Panc1 (cell line): Measurements from ENCODE around the gene NPAS3.

ENCODE experiments used
- POLR2AphosphoS5 ChIP-seq: IDR thresholded peaks from 2 replicates; pipeline ENCODE4 v1.6.1; 2012; ENCODE audit warnings: mild to moderate bottlenecking, low read depth, low read length, moderate library complexity
- SIN3A ChIP-seq: IDR thresholded peaks from 2 replicates; pipeline ENCODE4 v1.6.1; 2012; ENCODE audit warnings: low read depth, mild to moderate bottlenecking, low read length, moderate library complexity, borderline replicate concordance; ENCODE audit not compliant: insufficient read depth
- TCF7L2 ChIP-seq: IDR thresholded peaks from 2 replicates; pipeline ENCODE4 v1.6.1; 2011; ENCODE audit warnings: mild to moderate bottlenecking, low read depth, low read length, inconsistent platforms
- TF ChIP-seq, protein P1 (sequence below): fragments of 450-650 bp; IDR thresholded peaks from 2 replicates; pipeline ENCODE4 v1.5.1; 2017; ENCODE audit warnings: mild to moderate bottlenecking
- TF ChIP-seq, protein P2 (sequence below), 2 experiments: IDR thresholded peaks; 2 replicates each; pipeline ENCODE4 v1.6.1; 2011 to 2012; ENCODE audit warnings: low read depth in 2 of 2, control low read depth in 1 of 2, low read length in 1 of 2, mild to moderate bottlenecking in 1 of 2, moderate library complexity in 1 of 2; ENCODE audit not compliant: insufficient read depth in 1 of 2

DNA sequence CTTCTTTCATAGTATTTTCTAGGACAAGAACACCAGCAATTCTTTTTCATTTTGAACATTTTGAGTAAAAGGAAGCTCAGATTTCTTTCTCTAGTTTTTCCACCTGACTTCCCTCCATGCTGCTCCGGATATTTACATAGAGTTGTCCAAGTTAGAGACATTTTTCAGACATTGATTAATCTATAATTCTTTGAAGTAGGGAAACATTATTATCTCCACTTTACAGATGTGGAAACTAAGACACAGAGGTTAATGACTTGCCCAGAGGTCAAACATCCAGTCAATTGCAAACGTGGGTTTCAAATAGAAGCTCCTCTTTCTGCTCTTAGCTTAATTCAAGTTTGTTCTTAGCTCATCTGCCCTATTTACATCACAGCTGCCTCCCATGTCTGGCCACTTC is 873.9 kb downstream of the NPAS3 start:
- TF ChIP-seq, protein P1, sequence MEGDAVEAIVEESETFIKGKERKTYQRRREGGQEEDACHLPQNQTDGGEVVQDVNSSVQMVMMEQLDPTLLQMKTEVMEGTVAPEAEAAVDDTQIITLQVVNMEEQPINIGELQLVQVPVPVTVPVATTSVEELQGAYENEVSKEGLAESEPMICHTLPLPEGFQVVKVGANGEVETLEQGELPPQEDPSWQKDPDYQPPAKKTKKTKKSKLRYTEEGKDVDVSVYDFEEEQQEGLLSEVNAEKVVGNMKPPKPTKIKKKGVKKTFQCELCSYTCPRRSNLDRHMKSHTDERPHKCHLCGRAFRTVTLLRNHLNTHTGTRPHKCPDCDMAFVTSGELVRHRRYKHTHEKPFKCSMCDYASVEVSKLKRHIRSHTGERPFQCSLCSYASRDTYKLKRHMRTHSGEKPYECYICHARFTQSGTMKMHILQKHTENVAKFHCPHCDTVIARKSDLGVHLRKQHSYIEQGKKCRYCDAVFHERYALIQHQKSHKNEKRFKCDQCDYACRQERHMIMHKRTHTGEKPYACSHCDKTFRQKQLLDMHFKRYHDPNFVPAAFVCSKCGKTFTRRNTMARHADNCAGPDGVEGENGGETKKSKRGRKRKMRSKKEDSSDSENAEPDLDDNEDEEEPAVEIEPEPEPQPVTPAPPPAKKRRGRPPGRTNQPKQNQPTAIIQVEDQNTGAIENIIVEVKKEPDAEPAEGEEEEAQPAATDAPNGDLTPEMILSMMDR = no peak
- TF ChIP-seq POLR2AphosphoS5 = no peak
- no peak for TF ChIP-seq SIN3A
- TF ChIP-seq, protein P2, sequence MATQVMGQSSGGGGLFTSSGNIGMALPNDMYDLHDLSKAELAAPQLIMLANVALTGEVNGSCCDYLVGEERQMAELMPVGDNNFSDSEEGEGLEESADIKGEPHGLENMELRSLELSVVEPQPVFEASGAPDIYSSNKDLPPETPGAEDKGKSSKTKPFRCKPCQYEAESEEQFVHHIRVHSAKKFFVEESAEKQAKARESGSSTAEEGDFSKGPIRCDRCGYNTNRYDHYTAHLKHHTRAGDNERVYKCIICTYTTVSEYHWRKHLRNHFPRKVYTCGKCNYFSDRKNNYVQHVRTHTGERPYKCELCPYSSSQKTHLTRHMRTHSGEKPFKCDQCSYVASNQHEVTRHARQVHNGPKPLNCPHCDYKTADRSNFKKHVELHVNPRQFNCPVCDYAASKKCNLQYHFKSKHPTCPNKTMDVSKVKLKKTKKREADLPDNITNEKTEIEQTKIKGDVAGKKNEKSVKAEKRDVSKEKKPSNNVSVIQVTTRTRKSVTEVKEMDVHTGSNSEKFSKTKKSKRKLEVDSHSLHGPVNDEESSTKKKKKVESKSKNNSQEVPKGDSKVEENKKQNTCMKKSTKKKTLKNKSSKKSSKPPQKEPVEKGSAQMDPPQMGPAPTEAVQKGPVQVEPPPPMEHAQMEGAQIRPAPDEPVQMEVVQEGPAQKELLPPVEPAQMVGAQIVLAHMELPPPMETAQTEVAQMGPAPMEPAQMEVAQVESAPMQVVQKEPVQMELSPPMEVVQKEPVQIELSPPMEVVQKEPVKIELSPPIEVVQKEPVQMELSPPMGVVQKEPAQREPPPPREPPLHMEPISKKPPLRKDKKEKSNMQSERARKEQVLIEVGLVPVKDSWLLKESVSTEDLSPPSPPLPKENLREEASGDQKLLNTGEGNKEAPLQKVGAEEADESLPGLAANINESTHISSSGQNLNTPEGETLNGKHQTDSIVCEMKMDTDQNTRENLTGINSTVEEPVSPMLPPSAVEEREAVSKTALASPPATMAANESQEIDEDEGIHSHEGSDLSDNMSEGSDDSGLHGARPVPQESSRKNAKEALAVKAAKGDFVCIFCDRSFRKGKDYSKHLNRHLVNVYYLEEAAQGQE (IDR thresholded peaks at IDR 0.05; ENCODE audit: insufficient read depth in 1 of 2, low read depth in 2 of 2, low read length in 1 of 2) = no peak
- TF ChIP-seq TCF7L2 = no peak
